Mesothelial cell of epicardium (in vitro differentiated cells): ENCODE results near the gene EP400. TPM values are rescaled to one million over a fixed set of nuclear protein-coding genes. Genes with fewer than 3 reads are reported as not detected.
"Not testable (repeated sequence)": the region's sequence is repeated elsewhere in the genome, so short reads cannot be mapped to it uniquely, and the experiment has no call there.

Experiments
- DNase-seq, 2 experiments: peaks; one replicate each; pipeline ENCODE4 v3.0.0; 2021; ENCODE audit warnings: low spot score in 2 of 2; ENCODE audit not compliant: unreplicated experiment in 2 of 2
- H3K27ac Mint-ChIP-seq: 2 replicates; pipeline ENCODE4 v1.8.0; 2021; ENCODE audit warnings: mixed read lengths
- H3K27me3 Mint-ChIP-seq: 2 replicates; pipeline ENCODE4 v1.8.0; 2021; ENCODE audit warnings: low read depth, mixed read lengths
- H3K36me3 Mint-ChIP-seq: 2 replicates; pipeline ENCODE4 v1.8.0; 2021; ENCODE audit warnings: mixed read lengths
- H3K4me1 Mint-ChIP-seq: 2 replicates; pipeline ENCODE4 v1.8.0; 2021; ENCODE audit warnings: mixed read lengths
- H3K4me3 Mint-ChIP-seq: 2 replicates; pipeline ENCODE4 v1.8.0; 2021; ENCODE audit warnings: mild to moderate bottlenecking, moderate library complexity, mixed read lengths
- H3K9me3 Mint-ChIP-seq: 2 replicates; pipeline ENCODE4 v1.8.0; 2021; ENCODE audit warnings: mixed read lengths
- total RNA-seq: library from RNA; stranded (reverse); gene quantifications from 3 replicates; pipeline ENCODE4 v1.2.1, GENCODE V29; 2021
- TF ChIP-seq, protein P1 (sequence below): fragments of 200-600 bp; sonication (generic); IDR thresholded peaks from one replicate; pipeline ENCODE4 v1.5.0; 2021; ENCODE audit warnings: antibody characterized with exemption; ENCODE audit not compliant: unreplicated experiment

EP400 gene
- total RNA-seq, 1 donor from 2014 or later: 77.9 TPM

DNA sequence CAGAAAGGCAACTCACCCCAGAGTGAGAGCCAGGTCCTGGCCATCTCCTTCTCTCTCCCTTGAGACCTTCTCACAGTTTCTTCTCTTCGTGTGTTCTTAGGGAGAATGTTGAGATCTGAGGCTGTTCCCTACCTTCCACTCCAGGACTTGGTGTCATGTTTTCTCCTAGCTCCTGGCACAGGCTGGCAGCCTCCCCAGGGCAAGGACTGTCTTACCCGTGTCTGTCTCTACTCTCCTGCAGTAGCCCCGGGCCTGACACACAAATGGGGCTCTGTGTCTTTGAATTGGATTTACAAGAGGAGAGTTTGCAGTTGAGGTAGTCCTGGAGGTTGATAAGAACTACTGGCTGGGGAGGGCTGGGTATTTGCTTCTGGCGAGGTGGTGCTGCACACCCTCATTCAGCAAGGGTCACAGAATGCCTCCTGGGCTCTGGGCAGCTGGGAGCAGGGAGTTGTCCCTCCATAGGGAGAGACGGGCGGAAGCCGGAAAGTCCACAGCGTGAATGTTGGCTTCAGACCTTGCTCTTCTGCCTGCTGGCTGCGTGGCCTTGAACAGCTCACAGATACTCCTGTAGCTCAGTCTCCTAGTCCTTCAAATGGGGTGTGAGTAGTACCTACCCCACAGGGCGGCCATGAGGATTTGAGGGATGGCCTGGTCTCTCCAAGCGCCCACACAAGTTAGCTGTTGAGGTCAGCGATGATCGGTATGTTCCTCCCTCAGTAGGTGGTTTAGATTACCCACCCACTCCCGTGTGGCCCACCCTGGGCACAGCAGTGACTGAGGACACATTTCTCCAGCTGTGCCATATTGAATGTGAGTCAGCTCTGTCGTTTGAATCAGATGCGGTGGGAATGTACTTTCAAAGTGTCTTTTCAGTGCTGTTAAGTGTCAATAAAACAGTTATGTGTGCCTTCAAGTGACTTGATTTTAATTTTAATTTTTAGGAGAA lies 10.2 kb downstream of the EP400 start:
- H3K27ac Mint-ChIP-seq: no peak overlapping the region
- peaks cover 8% of the 10 kb centered on the region for H3K36me3 Mint-ChIP-seq
- no peaks in the 10 kb centered on the region for H3K9me3 Mint-ChIP-seq
- H3K4me1 Mint-ChIP-seq: peaks cover 12% of the 10 kb centered on the region
- no peak overlapping the region for H3K4me3 Mint-ChIP-seq
- no peaks in the 10 kb centered on the region for H3K27me3 Mint-ChIP-seq
- TF ChIP-seq, protein P1, sequence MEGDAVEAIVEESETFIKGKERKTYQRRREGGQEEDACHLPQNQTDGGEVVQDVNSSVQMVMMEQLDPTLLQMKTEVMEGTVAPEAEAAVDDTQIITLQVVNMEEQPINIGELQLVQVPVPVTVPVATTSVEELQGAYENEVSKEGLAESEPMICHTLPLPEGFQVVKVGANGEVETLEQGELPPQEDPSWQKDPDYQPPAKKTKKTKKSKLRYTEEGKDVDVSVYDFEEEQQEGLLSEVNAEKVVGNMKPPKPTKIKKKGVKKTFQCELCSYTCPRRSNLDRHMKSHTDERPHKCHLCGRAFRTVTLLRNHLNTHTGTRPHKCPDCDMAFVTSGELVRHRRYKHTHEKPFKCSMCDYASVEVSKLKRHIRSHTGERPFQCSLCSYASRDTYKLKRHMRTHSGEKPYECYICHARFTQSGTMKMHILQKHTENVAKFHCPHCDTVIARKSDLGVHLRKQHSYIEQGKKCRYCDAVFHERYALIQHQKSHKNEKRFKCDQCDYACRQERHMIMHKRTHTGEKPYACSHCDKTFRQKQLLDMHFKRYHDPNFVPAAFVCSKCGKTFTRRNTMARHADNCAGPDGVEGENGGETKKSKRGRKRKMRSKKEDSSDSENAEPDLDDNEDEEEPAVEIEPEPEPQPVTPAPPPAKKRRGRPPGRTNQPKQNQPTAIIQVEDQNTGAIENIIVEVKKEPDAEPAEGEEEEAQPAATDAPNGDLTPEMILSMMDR: no peak
- DNase-seq: no peak

DNA sequence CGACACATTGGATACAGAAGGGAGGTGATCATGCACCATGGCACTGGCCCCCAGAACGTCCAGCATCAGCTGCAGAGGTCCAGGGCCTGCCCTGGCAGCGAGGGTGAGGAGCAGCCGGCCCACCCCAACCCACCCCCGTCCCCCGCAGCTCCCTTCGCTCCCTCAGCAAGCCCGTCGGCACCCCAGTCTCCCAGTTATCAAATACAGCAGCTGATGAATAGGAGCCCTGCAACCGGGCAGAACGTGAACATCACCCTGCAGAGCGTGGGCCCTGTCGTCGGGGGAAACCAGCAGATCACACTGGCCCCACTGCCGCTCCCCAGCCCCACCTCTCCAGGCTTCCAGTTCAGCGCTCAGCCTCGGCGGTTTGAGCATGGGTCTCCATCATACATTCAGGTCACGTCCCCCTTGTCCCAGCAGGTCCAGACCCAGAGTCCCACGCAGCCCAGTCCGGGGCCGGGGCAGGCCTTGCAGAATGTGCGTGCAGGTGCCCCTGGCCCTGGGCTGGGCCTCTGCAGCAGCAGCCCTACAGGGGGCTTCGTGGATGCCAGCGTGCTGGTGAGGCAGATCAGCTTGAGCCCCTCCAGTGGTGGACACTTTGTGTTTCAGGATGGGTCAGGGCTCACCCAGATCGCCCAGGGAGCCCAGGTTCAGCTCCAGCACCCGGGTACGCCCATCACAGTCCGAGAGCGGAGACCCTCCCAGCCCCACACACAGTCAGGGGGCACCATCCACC lies 11.0 kb downstream of the EP400 start:
- H3K27ac Mint-ChIP-seq, H3K27me3 Mint-ChIP-seq, DNase-seq, H3K9me3 Mint-ChIP-seq, H3K36me3 Mint-ChIP-seq, H3K4me3 Mint-ChIP-seq: not testable (repeated sequence)
- peaks cover 13% of the 10 kb centered on the region for H3K4me1 Mint-ChIP-seq

DNA sequence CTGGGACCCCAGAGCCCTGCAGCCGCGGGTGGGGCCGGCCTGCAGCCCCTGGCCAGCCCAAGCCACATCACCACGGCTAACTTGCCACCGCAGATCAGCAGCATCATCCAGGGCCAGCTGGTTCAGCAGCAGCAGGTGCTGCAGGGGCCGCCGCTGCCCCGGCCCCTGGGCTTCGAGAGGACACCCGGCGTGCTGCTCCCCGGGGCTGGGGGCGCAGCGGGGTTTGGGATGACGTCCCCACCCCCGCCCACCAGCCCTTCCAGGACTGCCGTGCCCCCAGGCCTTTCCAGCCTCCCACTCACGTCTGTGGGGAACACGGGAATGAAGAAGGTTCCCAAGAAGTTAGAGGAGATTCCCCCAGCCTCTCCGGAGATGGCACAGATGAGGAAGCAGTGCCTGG lies 11.6 kb downstream of the EP400 start:
- DNase-seq, H3K27ac Mint-ChIP-seq, H3K4me1 Mint-ChIP-seq, H3K4me3 Mint-ChIP-seq, H3K9me3 Mint-ChIP-seq, H3K36me3 Mint-ChIP-seq, H3K27me3 Mint-ChIP-seq: not testable (repeated sequence)

DNA sequence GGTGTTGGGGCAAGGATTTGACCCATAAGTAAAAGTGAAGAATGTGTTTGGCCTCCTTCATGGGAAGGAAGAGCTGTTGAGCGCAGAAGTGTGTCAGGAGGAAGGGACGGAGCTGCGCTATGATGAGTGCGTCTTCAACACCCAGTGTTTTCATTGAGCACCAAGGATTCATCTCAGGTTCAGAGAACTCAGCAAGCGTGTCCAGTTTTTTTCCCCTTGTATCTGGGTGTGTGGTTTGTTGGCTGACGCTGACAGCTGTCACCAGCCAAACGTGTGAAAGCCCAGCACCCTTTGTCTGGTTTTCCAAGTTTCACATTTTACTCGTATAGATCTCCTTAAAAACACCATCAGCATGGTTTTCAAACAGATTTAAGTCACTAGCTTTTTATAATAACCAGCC lies 12.3 kb downstream of the EP400 start:
- DNase-seq: peak in 1 of 2 experiments; percentile 13
- peaks cover 10% of the 10 kb centered on the region for H3K4me1 Mint-ChIP-seq

DNA sequence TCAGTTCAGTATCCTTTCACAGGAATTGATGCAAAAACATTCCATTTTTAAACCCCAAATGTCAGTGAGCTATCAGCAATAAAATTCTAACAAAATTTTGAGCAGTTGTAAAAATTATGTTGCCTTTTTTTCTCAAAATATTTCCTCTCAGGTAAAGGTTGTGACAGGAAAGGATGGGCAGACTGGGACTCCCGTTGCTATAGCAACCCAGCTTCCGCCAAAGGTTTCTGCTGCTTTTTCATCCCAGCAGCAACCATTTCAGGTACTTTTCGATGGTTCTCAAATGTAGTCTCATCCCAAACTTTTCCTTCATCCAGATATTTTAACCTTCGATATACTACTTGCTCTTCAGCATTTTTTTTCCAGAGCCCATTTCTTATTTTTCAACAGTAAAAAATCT lies 13.6 kb downstream of the EP400 start:
- Mint-ChIP-seq H3K4me3 (no peak overlapping the region), H3K4me1 (peaks cover 4% of the 10 kb centered on the region), H3K9me3 (no peaks in the 10 kb centered on the region), H3K36me3 (peaks cover 10% of the 10 kb centered on the region), H3K27me3 (no peaks in the 10 kb centered on the region), H3K27ac (no peak overlapping the region)
- no peak for DNase-seq
- TF ChIP-seq, protein P1: no peak

More for the DNA sequence above, 12.3 kb downstream of the EP400 start:
- TF ChIP-seq, protein P1: no peak
- Mint-ChIP-seq H3K4me3 (no peak overlapping the region), H3K36me3 (peaks cover 8% of the 10 kb centered on the region), H3K27ac (no peak overlapping the region), H3K27me3 (no peaks in the 10 kb centered on the region), H3K9me3 (no peaks in the 10 kb centered on the region)

DNA sequence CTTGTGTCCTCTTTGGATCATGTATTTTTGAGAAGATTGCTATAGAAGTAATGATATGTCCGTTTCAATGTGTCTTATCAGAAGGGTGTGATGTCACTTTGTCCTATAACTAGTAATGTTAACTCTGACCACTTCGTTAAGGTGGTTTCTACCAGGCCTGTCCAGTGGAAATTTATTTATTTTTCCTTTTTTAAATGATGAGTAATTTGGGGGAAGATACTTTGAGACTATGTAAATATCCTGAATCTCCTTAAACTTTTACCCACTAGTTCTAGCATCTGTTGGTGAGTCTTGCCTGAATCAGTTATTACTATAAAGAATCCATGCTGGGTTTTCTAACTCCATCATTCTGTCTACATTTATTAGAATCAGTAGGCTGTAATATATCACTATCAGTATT lies 15.3 kb downstream of the EP400 start:
- DNase-seq: no peak
- Mint-ChIP-seq H3K27me3 (no peaks in the 10 kb centered on the region), H3K4me3 (no peak overlapping the region), H3K9me3 (no peaks in the 10 kb centered on the region), H3K36me3 (peaks cover 10% of the 10 kb centered on the region), H3K27ac (no peak overlapping the region), H3K4me1 (peaks cover 4% of the 10 kb centered on the region)
- TF ChIP-seq, protein P1: no peak
